Measurements from ENCODE around the gene MROH9.

Gene MROH9

DNA sequence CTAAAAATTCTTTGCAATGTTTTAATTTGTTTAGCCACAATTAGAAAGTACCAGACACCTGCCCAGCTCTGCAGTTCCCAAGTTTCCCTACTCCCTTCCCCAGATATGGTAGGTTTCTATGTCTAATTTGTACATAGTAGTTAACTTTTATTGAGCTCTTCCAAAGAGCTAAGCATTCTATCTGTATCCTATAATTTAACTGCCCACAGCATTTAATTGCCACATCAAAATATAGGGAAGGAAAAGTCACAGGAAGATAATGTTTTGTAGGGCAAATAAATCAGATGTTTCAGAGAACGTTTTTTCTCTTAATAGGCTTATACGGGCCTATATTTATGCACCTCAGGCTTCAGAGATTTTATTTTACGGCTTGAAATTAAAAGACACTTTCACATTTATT is 139.7 kb downstream of the MROH9 start:
- no peaks in the 10 kb centered on the region for H3K9me3 ChIP-seq (ENCODE audit: severe bottlenecking)
- no peak overlapping the region for H3K27ac ChIP-seq (ENCODE audit: poor library complexity, severe bottlenecking)
- DNase-seq (ENCODE audit: low spot score) (no peak), ATAC-seq (ENCODE audit: low read depth) (no peak)
- H3K36me3 ChIP-seq (ENCODE audit: low read depth): no peaks in the 10 kb centered on the region
- TF ChIP-seq, protein P1, sequence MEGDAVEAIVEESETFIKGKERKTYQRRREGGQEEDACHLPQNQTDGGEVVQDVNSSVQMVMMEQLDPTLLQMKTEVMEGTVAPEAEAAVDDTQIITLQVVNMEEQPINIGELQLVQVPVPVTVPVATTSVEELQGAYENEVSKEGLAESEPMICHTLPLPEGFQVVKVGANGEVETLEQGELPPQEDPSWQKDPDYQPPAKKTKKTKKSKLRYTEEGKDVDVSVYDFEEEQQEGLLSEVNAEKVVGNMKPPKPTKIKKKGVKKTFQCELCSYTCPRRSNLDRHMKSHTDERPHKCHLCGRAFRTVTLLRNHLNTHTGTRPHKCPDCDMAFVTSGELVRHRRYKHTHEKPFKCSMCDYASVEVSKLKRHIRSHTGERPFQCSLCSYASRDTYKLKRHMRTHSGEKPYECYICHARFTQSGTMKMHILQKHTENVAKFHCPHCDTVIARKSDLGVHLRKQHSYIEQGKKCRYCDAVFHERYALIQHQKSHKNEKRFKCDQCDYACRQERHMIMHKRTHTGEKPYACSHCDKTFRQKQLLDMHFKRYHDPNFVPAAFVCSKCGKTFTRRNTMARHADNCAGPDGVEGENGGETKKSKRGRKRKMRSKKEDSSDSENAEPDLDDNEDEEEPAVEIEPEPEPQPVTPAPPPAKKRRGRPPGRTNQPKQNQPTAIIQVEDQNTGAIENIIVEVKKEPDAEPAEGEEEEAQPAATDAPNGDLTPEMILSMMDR (IDR thresholded peaks at IDR 0.05; ENCODE audit: poor library complexity, severe bottlenecking): no peak
- H3K4me1 ChIP-seq (ENCODE audit: insufficient read depth, poor library complexity, severe bottlenecking): no peaks in the 10 kb centered on the region
- no peak overlapping the region for H3K4me3 ChIP-seq (ENCODE audit: severe bottlenecking)
- H3K27me3 ChIP-seq (ENCODE audit: insufficient read depth, poor library complexity, severe bottlenecking): no peaks in the 10 kb centered on the region

DNA sequence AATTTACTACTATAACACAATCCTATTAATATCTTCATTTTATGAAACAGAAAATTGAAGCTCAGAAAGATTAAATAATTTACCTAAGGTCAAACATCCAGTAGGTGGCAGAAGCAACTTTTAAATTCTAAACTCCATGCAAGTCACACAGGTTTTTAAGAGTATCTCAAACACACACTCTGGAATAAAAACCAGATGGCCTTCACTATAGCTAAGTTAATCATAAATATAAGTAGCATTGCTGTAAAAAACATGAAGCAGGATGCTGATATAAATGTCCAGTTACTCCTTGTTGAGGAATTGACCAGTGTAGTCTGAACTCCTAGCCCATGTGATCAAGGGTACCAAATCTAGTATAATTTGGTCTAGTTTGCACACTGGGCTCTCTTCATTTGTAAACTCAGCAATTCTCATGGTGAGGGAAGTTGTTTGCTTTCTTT is 146.0 kb downstream of the MROH9 start:
- H3K27me3 ChIP-seq (ENCODE audit: insufficient read depth, poor library complexity, severe bottlenecking): no peaks in the 10 kb centered on the region
- no peak overlapping the region for H3K4me3 ChIP-seq (ENCODE audit: severe bottlenecking)
- H3K27ac ChIP-seq (ENCODE audit: poor library complexity, severe bottlenecking): no peak overlapping the region
- no peaks in the 10 kb centered on the region for H3K9me3 ChIP-seq (ENCODE audit: severe bottlenecking)
- ATAC-seq (ENCODE audit: low read depth) (no peak), DNase-seq (ENCODE audit: low spot score) (no peak)
- H3K36me3 ChIP-seq (ENCODE audit: low read depth): no peaks in the 10 kb centered on the region
- TF ChIP-seq, protein P1 (IDR thresholded peaks at IDR 0.05; ENCODE audit: poor library complexity, severe bottlenecking): peak; percentile 55
- H3K4me1 ChIP-seq (ENCODE audit: insufficient read depth, poor library complexity, severe bottlenecking): no peaks in the 10 kb centered on the region

DNA sequence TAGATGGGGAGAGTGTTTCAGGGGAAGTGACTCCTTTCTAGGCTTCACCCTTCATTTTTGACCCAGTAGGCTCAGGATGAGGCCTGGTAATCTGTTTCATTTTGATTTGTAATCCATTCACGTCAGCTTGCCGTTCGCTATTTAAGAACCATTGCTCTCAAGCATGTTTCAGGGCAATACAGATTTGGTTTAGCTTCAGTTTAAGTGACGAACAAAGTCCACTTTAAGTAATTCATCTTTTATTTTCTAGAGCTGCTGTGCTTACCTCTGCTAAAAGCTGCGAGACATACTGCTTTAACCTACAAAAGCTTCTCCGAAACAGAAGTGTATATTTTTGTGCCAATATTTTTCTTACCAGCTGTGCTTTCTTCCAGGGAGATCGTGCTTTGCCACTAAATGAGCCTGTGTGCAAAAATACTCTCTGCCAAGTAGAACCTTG is 146.4 kb downstream of the MROH9 start:
- TF ChIP-seq, protein P1 (IDR thresholded peaks at IDR 0.05; ENCODE audit: poor library complexity, severe bottlenecking): no peak

DNA sequence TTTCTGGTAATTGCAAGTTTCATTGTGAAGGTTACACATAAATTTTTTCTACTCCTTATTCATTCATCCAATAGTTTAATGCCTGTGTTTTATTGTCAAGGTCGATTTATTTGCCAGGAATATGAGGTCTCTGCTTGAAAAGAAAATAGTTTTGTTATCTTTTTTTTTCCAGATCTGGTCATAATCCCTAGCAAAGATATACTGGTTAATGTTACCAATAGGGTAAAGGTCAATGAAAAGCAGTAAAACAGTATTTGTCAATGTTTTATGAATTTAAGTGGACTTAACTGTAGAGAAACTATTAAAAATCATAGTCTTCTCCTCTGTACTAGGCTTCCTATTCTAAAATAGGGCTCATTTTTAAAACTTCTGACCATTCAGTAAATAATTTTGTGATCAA is 147.3 kb downstream of the MROH9 start:
- no peak for ATAC-seq (ENCODE audit: low read depth)

More for the DNA sequence above, 146.4 kb downstream of the MROH9 start:
- no peaks in the 10 kb centered on the region for H3K36me3 ChIP-seq (ENCODE audit: low read depth)
- H3K9me3 ChIP-seq (ENCODE audit: severe bottlenecking): no peaks in the 10 kb centered on the region
- DNase-seq (ENCODE audit: low spot score): no peak
- no peak for ATAC-seq (ENCODE audit: low read depth)
- no peak overlapping the region for H3K27ac ChIP-seq (ENCODE audit: poor library complexity, severe bottlenecking)
- no peaks in the 10 kb centered on the region for H3K27me3 ChIP-seq (ENCODE audit: insufficient read depth, poor library complexity, severe bottlenecking)
- H3K4me3 ChIP-seq (ENCODE audit: severe bottlenecking): no peak overlapping the region
- no peaks in the 10 kb centered on the region for H3K4me1 ChIP-seq (ENCODE audit: insufficient read depth, poor library complexity, severe bottlenecking)

DNA sequence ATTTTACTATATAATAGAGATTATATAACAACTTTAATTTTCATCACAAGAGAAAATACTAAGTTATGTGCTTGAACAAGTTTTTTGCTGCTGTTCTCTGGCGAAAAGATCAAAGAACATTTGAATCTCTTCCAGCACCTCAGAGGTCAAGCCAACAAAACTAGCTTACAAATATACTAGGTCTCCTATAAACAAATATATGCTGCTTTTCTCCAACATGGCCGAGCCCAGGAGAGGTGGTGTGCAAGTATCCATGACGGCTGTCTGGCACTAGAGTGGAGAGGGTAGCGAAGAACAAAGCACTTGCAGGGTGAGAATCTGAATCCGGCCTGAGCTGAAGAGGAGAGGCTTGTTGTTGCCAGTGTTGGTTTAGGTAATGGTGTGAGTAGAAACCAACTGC is 147.9 kb downstream of the MROH9 start:
- no peak for DNase-seq (ENCODE audit: low spot score)
- H3K36me3 ChIP-seq (ENCODE audit: low read depth): no peaks in the 10 kb centered on the region
- ATAC-seq (ENCODE audit: low read depth): no peak
- TF ChIP-seq, protein P1 (IDR thresholded peaks at IDR 0.05; ENCODE audit: poor library complexity, severe bottlenecking): no peak
- no peaks in the 10 kb centered on the region for H3K9me3 ChIP-seq (ENCODE audit: severe bottlenecking)
- H3K27me3 ChIP-seq (ENCODE audit: insufficient read depth, poor library complexity, severe bottlenecking): no peaks in the 10 kb centered on the region
- no peak overlapping the region for H3K4me3 ChIP-seq (ENCODE audit: severe bottlenecking)
- H3K4me1 ChIP-seq (ENCODE audit: insufficient read depth, poor library complexity, severe bottlenecking): no peaks in the 10 kb centered on the region
- no peak overlapping the region for H3K27ac ChIP-seq (ENCODE audit: poor library complexity, severe bottlenecking)

More for the DNA sequence above, 147.3 kb downstream of the MROH9 start:
- no peaks in the 10 kb centered on the region for H3K36me3 ChIP-seq (ENCODE audit: low read depth)
- no peak overlapping the region for H3K27ac ChIP-seq (ENCODE audit: poor library complexity, severe bottlenecking)
- H3K4me1 ChIP-seq (ENCODE audit: insufficient read depth, poor library complexity, severe bottlenecking): no peaks in the 10 kb centered on the region
- no peak for DNase-seq (ENCODE audit: low spot score)
- TF ChIP-seq, protein P1 (IDR thresholded peaks at IDR 0.05; ENCODE audit: poor library complexity, severe bottlenecking): no peak
- H3K9me3 ChIP-seq (ENCODE audit: severe bottlenecking): no peaks in the 10 kb centered on the region
- no peaks in the 10 kb centered on the region for H3K27me3 ChIP-seq (ENCODE audit: insufficient read depth, poor library complexity, severe bottlenecking)
- no peak overlapping the region for H3K4me3 ChIP-seq (ENCODE audit: severe bottlenecking)
